Muscle layer of duodenum (tissue), 2 donors: Measurements from ENCODE around the gene DYNLT2.

Experiments
- H3K27ac ChIP-seq: one replicate; pipeline ENCODE4 v1.7.0; 2013; ENCODE audit warnings: mild to moderate bottlenecking, low read length
- H3K27me3 ChIP-seq: one replicate; pipeline ENCODE4 v1.7.0; 2013; ENCODE audit warnings: low read depth, mild to moderate bottlenecking, control low read depth, low read length
- H3K36me3 ChIP-seq, 2 donors: one replicate each; pipeline ENCODE4 v1.7.0; 2013; ENCODE audit warnings: low read length in 2 of 2, control low read depth in 1 of 2, mild to moderate bottlenecking in 1 of 2; ENCODE audit not compliant: insufficient read depth in 2 of 2, control insufficient read depth in 1 of 2
- H3K4me1 ChIP-seq, 2 donors: one replicate each; pipeline ENCODE4 v1.7.0; 2013; ENCODE audit warnings: low read length in 2 of 2, mild to moderate bottlenecking in 2 of 2, control low read depth in 1 of 2, moderate library complexity in 1 of 2; ENCODE audit not compliant: insufficient read depth in 2 of 2, control insufficient read depth in 1 of 2
- H3K4me3 ChIP-seq, 2 donors: one replicate each; pipeline ENCODE4 v1.7.0; 2013; ENCODE audit warnings: low read length in 2 of 2, low read depth in 1 of 2, mild to moderate bottlenecking in 1 of 2
- H3K9me3 ChIP-seq, 2 donors: one replicate each; pipeline ENCODE4 v1.7.0; 2013; ENCODE audit warnings: low read length in 2 of 2, control low read depth in 1 of 2, mild to moderate bottlenecking in 1 of 2; ENCODE audit not compliant: control insufficient read depth in 1 of 2
- donor health status: healthy.

The DYNLT2 gene

GRCh38 chr6:169782966-169783365 is 31.6 kb upstream of the DYNLT2 start:
- Histone ChIP-seq H3K27me3 (no peaks in the 10 kb centered on the region), H3K9me3 (no peaks in the 10 kb centered on the region), H3K27ac (no peak overlapping the region), H3K36me3 (peaks cover 6 to 24% of the 10 kb centered on the region in 2 donors), H3K4me1 (no peaks in the 10 kb centered on the region), H3K4me3 (no peak overlapping the region)

GRCh38 chr6:169780571-169781091 is 29.3 kb upstream of the DYNLT2 start:
- H3K4me3 ChIP-seq: no peak overlapping the region
- H3K36me3 ChIP-seq: peaks cover 23 to 45% of the 10 kb centered on the region in 2 donors
- H3K4me1 ChIP-seq: no peaks in the 10 kb centered on the region
- H3K27me3 ChIP-seq: no peaks in the 10 kb centered on the region
- H3K27ac ChIP-seq: no peak overlapping the region
- no peaks in the 10 kb centered on the region for H3K9me3 ChIP-seq

GRCh38 chr6:169779896-169780295 is 28.5 kb upstream of the DYNLT2 start:
- no peaks in the 10 kb centered on the region for H3K27me3 ChIP-seq
- no peak overlapping the region for H3K27ac ChIP-seq
- peaks cover 24 to 52% of the 10 kb centered on the region in 2 donors for H3K36me3 ChIP-seq
- no peaks in the 10 kb centered on the region for H3K4me1 ChIP-seq
- no peaks in the 10 kb centered on the region for H3K9me3 ChIP-seq
- no peak overlapping the region for H3K4me3 ChIP-seq

- no peak overlapping the region for H3K27ac ChIP-seq
- peaks cover 24 to 52% of the 10 kb centered on the region in 2 donors for H3K36me3 ChIP-seq
- no peaks in the 10 kb centered on the region for H3K9me3 ChIP-seq
- H3K4me1 ChIP-seq: no peaks in the 10 kb centered on the region
- H3K4me3 ChIP-seq: no peak overlapping the region
- H3K27me3 ChIP-seq: no peaks in the 10 kb centered on the region
These were observed 27.9 kb upstream of the DYNLT2 start for GRCh38 chr6:169779092-169779815.

- Histone ChIP-seq H3K9me3 (no peaks in the 10 kb centered on the region), H3K36me3 (peaks cover 24 to 52% of the 10 kb centered on the region in 2 donors), H3K4me1 (no peaks in the 10 kb centered on the region), H3K4me3 (no peak overlapping the region), H3K27me3 (no peaks in the 10 kb centered on the region), H3K27ac (no peak overlapping the region)
These were observed 27.3 kb upstream of the DYNLT2 start for GRCh38 chr6:169778646-169779045.

GRCh38 chr6:169777896-169778295 is 26.5 kb upstream of the DYNLT2 start:
- Histone ChIP-seq H3K27me3 (no peaks in the 10 kb centered on the region), H3K36me3 (peaks cover 24 to 52% of the 10 kb centered on the region in 2 donors), H3K9me3 (no peaks in the 10 kb centered on the region), H3K4me3 (no peak overlapping the region), H3K4me1 (no peaks in the 10 kb centered on the region), H3K27ac (no peak overlapping the region)

GRCh38 chr6:169776379-169776778 is 25.0 kb upstream of the DYNLT2 start:
- no peaks in the 10 kb centered on the region for H3K9me3 ChIP-seq
- no peak overlapping the region for H3K27ac ChIP-seq
- no peaks in the 10 kb centered on the region for H3K27me3 ChIP-seq
- peaks cover 24 to 61% of the 10 kb centered on the region in 2 donors for H3K36me3 ChIP-seq
- H3K4me1 ChIP-seq: no peaks in the 10 kb centered on the region
- H3K4me3 ChIP-seq: no peak overlapping the region

- Histone ChIP-seq H3K9me3 (no peaks in the 10 kb centered on the region), H3K36me3 (peaks cover 24 to 55% of the 10 kb centered on the region in 2 donors), H3K4me3 (no peak overlapping the region)
These were observed 23.9 kb upstream of the DYNLT2 start for GRCh38 chr6:169775321-169775720.

GRCh38 chr6:169774347-169774746 is 23.0 kb upstream of the DYNLT2 start:
- Histone ChIP-seq H3K36me3 (peaks cover 18 to 47% of the 10 kb centered on the region in 2 donors), H3K27ac (no peak overlapping the region), H3K4me3 (no peak overlapping the region), H3K27me3 (no peaks in the 10 kb centered on the region), H3K9me3 (no peaks in the 10 kb centered on the region), H3K4me1 (no peaks in the 10 kb centered on the region)

More at GRCh38 chr6:169775321-169775720, 23.9 kb upstream of the DYNLT2 start:
- H3K27me3 ChIP-seq: no peaks in the 10 kb centered on the region
- H3K4me1 ChIP-seq: no peaks in the 10 kb centered on the region
- H3K27ac ChIP-seq: no peak overlapping the region

GRCh38 chr6:169766921-169767736 is 15.8 kb upstream of the DYNLT2 start:
- no peaks in the 10 kb centered on the region for H3K4me1 ChIP-seq
- H3K27ac ChIP-seq: no peak overlapping the region
- peaks cover 13 to 62% of the 10 kb centered on the region in 2 donors for H3K36me3 ChIP-seq
- H3K27me3 ChIP-seq: no peaks in the 10 kb centered on the region
- H3K9me3 ChIP-seq: no peaks in the 10 kb centered on the region
- no peak overlapping the region for H3K4me3 ChIP-seq

- Histone ChIP-seq H3K36me3 (peaks cover 13 to 62% of the 10 kb centered on the region in 2 donors), H3K27ac (no peak overlapping the region), H3K4me3 (no peak overlapping the region), H3K9me3 (no peaks in the 10 kb centered on the region), H3K4me1 (no peaks in the 10 kb centered on the region), H3K27me3 (no peaks in the 10 kb centered on the region)
These were observed 14.9 kb upstream of the DYNLT2 start for GRCh38 chr6:169766232-169766631.
